IMR-90 (cell line): Measurements from ENCODE around the gene CARMIL1.

ENCODE experiments used
- CTCF ChIP-seq: conservative IDR thresholded peaks from 2 replicates; pipeline ENCODE4 v1.5.1; 2012; ENCODE audit warnings: mild to moderate bottlenecking, low read depth, low read length, improper control_type of control experiment
- USF2 ChIP-seq: fragments of 150-350 bp; IDR thresholded peaks from 2 replicates; pipeline ENCODE4 v1.6.1; 2017; ENCODE audit warnings: mild to moderate bottlenecking, antibody characterized with exemption, low read length, low read depth

GRCh38 chr6:25462235-25462897 lies 183.2 kb downstream of the CARMIL1 start:
- TF ChIP-seq USF2 (no peak), CTCF (no peak)
